Measurements from ENCODE around the gene CACNB1.
"Not testable (repeated sequence)": the region's sequence is repeated elsewhere in the genome, so short reads cannot be mapped to it uniquely, and the experiment has no call there.

Gene CACNB1

DNA sequence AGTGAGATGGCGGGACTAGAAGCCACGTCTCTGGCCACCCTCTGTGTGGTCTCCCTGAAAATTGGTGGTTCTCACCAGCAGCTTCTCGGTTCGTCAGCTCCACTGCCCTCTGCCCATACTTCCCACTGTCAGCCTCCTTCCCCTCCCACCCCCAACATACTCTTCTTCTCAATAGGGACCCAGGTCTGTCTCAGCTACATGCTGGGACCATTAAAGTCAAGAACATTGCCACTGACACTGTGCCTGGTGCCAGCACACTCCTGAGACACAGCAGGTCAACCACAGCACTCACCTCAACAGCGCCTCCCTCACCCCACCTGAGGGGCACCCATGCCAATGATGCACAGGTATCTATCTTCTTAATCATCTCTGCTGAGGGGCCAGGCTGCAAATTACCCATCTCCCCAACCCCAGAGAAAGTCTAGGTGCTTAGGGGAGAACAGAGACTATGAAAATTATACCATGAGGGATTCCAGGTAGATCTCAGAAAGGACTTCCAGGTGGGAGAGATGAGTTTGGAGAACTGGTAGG lies 47.3 kb downstream of the CACNB1 start:
- DNase-seq = no peak

DNA sequence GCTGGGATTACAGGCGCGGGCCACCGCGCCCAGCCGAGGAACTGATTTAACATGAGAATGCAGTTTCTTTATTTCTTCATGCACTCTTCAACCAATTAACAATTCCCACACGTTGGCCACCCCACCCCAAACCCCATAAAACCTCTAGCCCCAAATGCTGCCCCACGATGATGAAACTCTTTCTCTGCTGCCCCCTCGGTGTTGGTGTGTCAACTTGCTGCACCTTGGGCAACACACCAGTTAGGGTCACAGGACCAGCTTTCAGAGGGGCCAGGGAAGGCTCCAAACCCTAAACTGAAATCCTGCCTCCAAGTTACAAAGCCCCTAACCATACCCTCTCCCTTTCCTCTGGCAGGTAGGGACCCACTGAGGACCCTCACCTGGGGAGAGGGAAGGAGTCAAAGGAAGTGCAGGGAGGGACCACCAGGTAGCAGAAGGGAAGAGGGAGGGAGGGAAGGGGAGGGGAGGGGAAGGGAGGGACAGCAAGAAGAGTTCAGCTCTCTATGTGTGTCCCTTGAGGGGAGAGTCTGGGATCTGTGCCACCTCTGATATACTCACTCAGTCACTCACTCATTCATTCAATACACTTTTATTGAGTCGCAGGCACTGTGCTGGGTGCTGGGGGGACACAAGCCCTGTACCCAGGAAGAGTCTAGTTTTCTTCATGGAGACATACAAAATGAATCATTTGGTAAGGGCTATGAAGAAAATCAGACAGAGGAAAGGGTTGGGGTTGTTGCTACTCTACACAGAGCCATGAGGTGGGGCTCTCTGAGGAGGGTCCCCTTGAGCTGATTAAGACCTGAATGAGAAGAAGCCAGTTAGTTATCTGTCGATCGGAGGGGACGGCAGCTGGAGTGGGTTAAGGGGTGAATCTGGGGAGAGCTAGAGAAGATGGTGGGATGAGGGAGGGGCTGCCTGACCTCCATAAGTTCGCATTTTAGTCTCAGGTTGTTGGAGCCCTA lies 50.0 kb downstream of the CACNB1 start:
- no peak for DNase-seq

DNA sequence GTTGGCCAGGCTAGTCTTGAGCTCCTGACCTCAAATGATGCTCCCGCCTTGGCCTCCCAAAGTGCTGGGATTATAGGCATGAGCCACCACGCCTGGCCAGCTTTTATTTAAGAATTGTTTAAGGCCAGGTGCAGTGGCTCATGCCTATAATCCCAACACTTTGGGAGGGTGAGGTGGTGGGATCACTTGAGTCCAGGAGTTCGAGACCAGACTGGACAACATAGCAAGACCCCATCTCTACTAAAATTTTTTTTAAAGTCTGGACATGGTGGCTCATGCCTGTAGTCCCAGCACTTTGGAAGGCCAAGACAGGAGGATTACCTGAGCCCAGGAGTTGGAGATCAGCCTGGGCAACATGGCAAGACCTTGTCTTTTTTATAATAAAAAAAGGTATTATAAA lies 51.2 kb downstream of the CACNB1 start:
- no peak for DNase-seq

DNA sequence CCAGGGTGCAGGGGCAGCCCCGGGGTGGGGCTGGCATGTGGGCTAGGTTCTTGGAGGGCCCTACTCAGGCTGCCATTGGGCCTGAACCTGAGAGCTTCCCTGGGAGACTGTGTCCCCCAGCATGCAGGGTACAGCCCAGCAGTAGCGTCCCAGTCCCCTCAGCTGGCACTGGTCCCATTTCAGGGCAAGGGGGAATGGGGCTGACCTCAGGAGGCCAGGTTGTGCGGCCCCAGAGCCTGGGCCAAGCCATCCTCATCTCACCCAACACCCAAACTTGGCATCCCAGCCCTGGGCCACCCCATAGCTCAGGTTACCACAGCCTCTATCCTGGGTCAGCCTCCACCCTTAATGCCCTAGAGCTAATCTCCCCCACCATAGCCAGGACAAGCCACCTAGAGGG lies 52.3 kb downstream of the CACNB1 start:
- no peak for DNase-seq

DNA sequence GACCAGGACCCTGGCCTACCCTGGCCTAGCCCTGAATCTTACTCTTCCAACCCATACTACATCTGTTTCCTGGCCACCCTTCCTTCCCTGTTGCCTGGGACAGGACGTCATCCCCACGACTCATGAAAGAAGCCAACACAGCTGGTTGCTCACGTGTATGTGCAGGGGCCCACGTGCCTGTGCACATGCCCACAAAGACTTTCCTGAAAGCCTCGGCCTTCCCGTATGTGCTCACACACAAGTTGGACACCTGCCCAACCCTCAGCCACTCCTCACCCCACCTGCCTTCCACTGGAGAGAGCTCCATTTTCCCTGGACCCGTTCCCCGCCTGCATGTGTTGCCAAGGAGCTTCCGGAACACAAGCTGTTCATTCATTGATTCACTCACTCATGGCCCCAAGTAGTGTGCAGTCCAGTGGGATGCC lies 53.0 kb downstream of the CACNB1 start:
- peak; percentile 9 for DNase-seq

DNA sequence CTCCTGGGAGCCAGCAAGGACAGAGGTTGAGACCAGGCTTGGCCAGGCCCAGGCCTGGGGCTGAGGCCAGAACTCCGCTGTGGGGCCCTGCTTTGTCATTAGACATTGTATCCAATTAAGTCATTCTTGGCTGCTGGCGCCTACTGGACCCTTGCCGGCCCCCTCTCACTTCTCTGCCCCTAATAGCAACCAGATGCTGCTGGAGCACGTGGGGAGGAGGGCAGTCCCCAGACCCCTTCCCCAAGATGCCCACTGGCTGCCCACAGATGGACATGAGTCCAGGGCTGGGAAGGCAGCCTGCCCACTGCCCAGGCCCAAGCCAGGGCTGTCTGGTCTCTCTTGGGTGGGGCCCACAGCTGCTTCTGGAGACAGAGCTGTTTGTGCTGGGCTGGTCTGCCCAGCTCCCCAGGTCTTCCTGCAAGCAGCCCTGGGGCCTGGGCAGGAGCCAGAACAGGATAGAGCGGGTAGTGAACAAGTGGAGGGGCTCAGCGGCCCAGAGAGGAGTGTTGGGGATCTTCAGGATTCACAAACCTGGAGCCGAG lies 53.8 kb downstream of the CACNB1 start:
- no peak for DNase-seq

DNA sequence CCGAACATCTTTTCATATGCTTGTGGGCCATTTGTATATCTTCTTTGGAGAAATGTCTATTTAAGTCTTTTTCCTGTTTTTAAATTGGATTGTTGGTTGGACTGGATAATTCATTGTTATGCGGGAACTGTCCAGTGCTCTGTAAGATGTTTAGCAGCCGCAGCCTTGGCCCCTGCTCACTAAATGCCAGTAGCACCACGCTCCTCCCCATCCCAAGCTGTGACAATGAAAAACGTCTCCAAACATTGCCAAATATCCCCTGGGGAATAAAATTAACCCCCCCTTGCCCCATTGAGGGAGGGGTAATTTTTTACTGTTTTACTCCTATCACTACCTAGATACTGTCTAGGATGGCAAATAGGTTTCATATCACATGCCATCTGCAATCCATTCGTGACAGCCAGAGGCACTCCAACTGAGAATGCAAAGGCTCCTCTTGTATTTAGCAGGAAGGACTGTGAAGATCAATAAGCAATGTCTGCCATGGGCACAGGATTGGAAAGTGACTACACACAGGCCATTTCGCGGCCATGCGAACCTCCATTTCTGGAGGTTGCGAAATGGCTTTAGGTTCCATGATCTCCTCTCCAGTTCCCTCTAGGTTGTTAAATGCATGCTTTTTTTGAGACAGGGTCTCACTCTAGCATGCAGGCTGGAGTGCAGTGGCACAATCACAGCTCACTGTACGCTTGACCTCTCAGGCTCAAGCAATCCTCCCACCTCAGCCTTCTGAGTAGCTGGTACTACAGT lies 55.4 kb downstream of the CACNB1 start:
- no peak for DNase-seq

DNA sequence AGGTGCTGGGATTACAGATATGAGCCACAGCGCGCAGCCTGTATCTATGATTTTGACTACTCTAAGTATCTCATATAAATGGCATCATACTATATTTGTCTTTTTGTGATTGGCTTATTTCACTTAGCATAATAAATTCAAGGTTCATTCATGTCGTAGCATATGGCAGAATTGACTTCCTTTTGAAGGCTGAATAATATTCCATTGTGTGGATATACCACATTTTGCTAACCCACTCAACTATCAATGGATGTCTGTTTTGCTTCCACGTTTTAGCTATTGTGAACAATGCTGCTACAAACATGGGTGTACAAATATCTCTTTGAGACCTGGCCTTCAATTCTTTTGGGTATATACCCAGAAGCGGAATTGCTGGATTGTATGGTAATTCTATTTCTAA lies 56.2 kb downstream of the CACNB1 start:
- no peak for DNase-seq

DNA sequence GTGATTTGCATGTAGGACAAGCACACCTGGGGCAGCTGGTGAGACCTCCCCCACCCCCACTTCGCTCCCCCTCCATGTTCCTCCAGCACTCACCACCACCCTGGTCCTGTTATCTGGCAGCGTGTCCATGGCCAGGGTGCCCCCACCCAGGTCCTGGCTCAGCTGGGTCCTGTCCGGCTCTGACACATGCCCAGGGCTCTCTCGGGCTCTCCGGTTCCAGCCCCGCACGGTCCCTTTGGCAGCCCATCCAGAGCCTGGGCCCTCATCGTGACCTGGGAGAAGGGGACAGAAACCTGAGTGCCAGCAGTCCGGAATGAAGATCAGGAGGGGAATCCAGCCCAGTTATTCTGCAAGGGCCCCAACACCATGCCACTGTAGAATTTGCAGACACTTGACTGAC lies 57.9 kb downstream of the CACNB1 start:
- no peak for DNase-seq

DNA sequence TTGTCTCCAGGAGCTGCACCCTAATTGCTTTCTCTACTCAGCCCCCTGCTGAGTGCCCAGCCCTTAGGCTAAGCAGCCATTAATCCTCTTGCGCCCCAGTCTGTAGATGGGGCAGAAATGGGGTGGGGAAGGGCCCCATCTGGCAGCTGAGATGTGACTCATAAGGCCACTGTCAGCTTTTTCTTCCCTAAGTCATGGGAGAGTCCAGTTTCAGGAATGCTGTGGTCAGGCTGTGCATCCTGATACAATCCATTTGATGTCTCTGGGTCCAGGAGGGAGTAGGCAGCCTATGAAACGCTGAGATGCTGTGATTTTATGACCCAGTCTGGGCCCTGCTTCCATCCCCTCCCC lies 58.3 kb downstream of the CACNB1 start:
- DNase-seq = no peak

DNA sequence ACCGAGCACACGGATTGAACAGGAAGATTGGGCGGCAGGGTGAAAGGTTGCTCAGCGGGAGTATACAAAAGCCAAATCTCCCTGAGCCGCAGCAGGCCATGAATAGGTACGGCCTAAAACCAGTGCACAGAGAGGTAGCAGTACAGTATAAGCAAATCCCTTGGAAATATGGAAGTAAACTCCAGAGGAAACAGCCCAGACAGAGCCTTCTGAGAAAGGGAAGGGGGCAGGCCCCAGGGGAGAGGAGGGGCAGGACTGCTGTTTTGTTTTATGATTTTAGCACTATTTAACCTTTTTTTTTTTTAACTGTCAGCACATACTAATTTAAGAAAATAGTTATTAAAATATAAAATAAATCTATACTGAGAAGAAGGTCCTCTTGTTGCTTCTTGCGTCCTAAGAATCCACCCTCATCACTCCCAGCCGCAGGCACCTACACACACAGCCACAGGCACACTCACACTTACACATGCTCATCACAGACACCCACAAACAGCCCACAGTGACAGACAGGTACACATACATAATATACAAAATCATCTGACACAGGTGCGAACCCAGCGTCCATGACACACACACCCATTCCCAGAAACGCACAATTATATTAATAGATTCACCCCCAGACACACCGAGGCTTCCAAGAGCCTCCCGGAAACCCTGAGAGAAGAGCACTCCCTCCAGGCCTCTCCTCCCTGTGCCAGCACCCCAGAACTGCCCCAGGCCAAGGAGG lies 58.9 kb downstream of the CACNB1 start:
- DNase-seq = no peak

DNA sequence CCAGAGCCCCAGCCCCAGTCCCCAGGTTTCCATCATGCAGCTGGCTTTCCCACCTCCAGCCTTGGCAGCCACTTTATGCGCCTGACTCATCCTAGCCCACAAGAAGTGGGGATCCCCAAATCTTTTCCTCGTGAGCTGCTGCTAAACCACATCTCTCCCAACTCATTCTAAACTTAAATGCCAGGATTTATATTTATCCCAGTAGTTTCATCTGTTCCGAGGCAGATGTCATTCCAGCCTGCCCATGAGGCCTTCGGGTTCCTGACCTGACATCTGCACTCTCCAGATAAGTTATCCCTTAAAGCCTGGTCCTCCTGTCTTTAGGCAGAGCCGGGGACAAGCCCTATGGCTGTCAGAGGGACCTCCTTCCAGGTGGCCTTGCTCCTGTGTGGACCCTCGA lies 62.6 kb downstream of the CACNB1 start:
- DNase-seq = no peak

DNA sequence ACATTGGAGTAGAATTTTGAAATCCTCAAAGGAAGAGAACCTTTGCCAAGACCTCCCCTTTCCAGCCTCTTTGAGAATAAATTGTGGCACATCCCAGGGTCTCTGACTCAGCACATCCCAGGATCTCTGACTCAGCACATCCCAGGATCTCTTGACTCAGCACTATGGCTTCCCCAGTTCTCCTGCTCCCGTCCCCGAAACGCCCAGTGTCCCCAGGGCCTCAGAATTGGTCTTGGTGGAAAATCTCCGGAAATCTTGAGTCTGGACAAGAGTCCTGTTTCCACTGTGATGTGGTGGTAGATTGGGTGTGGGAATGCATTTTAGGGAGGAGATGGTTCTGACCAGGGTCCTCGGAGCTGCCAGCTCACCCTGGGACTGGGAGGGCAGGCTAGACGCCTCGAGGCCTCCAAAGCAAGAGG lies 65.3 kb downstream of the CACNB1 start:
- no peak for DNase-seq

DNA sequence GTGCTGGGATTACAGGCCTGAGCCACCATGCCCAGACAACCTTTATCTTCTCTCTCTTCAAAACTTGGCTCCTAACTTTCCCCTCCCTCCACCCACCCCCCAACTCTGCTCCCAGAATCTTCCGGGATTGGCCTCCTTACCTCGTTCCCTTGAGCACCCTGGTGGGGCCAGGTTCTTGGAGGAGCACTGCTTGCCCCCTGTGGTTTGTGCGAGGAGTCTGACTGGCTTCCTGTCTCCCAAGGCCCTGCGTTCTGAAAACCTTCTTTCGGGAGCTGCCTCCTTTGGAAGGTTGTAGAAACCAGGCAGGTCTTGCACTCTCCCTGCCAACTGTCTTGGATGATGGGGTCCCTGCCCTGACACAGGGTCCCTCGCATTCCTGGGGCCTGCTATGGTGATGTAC lies 65.9 kb downstream of the CACNB1 start:
- DNase-seq = no peak

DNA sequence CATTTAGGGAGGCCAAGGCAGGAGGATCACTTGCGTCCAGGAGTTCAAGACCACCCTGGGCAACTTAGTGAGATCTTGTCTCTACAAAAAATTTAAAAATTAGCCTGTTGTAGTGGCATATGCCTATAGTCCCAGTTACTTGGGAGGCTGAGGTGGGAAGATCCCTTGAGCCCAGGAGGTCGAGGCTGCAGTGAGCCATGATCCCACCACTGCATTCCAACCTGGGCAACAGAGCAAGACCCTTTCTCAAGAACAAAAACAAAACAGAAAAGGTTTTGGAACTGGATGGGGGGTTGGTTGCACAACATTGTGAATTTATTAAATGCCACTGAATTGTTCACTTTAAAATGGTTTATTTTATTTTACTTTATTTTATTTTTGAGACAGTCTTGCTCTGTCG lies 67.3 kb downstream of the CACNB1 start:
- DNase-seq = no peak

DNA sequence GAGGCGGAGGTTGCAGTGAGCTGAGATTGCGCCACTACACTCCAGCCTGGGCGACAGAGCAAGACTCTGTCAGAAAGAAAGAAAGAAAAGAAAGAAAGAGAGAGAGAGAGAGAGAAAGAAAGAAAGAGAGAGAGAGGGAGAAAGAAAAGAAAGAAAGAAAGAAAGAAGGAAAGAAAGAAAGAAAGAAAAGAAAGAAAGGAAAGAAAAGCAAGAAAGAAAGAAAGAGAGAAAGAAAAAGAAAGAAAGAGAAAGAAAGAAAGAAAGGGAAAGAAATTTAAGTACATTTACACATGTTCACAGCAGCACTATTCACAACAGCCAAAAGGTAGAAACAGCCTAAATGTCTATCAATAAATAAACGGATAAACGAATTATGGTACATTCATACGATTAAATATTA lies 67.9 kb downstream of the CACNB1 start:
- DNase-seq = not testable (repeated sequence)

DNA sequence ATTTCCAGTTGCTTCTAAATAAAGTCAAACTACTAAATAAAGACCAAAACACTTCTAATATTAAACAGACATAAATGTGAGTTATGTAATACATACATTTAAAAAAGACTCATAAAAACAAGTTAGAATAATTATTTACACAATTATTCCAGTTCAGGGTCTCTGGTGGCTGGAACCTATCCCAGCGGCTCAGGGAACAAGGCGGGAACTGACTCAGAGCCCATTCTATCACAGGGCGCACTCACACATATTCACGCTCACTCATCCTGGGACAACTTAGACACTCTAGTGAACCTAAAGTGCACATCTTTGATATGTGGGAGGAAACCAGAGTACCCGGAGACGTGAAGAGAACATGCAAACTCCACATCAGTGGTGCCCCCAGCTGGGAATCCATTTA lies 71.0 kb downstream of the CACNB1 start:
- no peak for DNase-seq

DNA sequence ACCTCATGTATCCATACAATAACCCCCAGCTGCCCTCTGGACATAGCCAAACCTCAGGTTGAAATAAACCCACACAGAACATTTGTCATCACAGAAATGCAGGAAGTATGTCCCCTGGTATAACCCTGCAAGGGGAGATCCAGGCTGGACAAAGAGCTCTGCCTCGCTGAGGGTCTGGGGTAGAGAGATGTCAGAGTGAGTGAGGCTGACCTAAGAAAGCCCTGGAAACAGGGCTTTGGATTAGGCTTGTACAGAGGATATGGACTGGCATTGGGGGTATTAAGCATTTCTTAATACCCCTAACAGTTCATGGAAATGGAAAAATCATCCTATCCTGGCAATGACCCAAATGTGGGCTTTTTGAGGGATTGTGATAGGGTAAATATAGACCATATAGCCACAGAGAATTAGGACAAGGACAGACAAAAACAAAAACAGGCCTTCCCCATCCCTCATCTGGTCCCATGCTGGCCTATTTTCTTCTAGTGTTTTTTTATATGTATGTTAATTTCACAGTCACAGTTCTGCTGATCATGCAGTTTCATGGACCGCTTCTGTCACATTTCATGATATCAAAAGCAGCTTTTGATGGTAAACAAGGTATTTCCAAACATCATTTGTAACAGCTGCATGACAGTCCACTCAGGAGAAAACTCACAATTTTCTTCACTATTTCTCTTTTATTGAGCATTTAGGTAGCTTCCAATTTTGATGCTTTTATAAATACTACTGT lies 72.2 kb downstream of the CACNB1 start:
- DNase-seq = no peak

DNA sequence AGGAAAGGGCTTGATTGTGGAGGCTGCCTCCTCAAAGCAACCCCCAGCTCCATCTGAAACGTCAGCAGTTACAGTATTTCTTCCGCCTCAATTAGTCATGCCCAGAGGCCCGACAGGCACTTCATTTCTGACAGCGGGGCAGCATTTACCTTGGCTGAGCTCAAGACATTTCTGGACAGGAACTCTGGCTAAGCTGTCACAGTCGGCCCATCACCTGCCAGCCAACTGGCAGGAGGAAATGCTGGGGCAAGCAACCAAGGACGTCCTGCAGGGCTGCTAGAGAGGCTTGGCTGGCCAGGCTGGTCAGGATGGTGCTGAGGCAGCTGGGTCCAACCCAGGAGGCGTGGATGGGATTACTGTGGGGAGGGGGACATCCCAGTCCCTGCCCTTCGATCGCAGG lies 73.8 kb downstream of the CACNB1 start:
- no peak for DNase-seq
